ENCODE data around the gene GDA.

GDA gene

DNA sequence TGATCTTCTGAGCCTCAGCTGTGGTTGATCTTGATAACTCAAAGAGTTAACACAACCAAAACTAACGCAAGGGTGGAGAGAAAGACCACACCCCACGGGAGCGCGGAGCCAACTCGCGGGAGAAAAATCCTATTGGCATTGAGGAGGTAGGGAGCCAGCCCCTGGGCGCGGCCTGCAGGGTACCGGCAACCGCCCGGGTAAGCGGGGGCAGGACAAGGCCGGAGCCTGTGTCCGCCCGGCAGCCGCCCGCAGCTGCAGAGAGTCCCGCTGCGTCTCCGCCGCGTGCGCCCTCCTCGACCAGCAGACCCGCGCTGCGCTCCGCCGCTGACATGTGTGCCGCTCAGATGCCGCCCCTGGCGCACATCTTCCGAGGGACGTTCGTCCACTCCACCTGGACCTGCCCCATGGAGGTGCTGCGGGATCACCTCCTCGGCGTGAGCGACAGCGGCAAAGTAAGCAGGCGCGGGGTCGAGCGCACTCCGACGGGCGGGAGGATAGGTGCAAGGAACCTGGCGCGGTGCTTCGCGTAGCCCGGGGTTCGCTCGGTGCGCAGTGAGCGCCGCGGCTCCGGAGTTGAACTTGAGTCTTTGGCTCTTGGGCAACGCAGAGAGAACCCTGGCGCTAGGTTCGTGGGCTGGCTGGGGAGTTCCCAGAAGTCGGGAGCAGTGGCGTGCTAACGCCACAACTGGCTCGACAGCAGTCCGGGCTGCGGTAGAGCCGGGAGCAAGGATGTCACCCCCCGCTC is at the start of gene GDA:
Gene GDA, plus strand, starts transcription at position 210 of the 745 bp plus-strand sequence. Its CDS starts 120 bp downstream, at position 330.
- no peak for DNase-seq (ENCODE audit: extremely low read depth in 1 of 2, low read depth in 1 of 2)

DNA sequence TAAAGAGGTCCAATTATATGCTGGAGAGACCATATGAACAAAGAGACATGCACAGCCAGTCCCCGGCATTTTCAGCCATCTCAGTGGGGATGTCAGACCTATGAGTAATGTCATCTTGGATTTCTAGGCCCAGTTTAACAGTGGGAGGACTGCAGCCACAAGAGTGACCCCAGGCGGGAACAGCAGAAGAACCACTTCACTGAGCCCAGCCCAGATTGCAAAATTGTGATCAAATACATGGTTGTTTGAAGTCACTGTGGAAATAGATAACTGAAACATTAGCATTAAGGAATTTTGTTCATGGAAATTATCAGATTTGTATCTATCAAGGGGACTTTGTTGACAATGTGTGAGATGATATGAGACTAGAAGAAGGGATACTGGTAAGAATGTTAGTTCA is 46.7 kb upstream of the GDA start:
- DNase-seq (ENCODE audit: extremely low read depth in 1 of 2, low read depth in 1 of 2) = no peak

DNA sequence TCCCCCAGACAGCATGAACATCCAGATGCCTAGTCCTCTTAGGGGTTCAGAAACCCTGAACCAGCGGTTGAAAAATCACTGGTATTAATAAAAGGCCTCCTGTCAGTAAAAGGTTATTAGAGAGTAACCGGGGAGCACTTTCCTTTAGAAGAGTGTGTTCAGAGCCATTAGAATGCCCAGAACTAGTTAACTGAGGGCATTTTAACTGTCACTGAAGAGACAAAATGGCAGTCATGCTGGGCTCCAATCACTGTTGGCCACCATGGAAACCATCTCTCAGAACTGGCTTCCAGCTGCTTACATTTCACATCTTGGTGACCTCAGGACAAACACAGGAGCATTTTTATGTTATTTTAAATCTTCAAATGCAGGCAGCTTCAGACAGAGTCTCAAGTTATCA is 36.2 kb upstream of the GDA start:
- no peak for DNase-seq (ENCODE audit: extremely low read depth in 1 of 2, low read depth in 1 of 2)

DNA sequence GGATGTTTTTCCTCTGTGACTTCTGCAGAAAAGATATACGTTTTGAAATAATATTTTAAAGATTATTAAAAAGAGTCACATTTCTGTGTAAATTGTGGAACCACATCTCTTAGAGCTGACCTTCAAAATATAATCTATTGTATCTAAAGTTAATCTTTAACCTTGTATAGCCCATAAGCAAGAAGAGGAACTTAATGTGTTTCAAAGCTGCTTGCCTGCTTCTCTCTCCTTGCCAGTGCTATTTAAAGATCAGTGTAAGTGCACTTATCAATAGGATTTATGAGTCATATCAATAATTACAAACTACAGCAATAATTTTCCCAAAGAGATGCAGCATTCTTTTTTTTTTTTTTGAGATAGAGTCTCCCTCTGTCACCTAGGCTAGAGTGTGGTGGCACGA is 29.4 kb upstream of the GDA start:
- no peak for DNase-seq (ENCODE audit: extremely low read depth in 1 of 2, low read depth in 1 of 2)

DNA sequence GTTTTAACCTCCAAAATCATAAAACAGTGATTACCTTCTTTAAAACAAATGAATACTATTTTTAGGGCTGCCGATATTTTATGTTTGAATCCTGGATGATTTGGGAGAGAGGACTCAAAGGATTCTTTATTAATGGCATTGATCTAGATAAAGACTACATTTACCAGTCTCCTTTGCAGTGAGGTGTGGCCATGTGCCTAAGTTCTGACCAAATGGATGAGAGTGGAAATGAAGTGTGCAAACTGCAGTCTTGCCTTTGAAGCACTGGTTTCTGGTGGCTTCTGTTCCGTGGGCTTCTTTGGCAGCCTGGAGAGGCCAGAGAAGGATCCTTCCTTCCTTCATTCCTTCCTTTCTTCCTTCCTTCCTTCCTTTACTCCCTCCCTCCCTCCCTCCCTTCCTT is 24.3 kb upstream of the GDA start:
- no peak for DNase-seq (ENCODE audit: extremely low read depth in 1 of 2, low read depth in 1 of 2)

DNA sequence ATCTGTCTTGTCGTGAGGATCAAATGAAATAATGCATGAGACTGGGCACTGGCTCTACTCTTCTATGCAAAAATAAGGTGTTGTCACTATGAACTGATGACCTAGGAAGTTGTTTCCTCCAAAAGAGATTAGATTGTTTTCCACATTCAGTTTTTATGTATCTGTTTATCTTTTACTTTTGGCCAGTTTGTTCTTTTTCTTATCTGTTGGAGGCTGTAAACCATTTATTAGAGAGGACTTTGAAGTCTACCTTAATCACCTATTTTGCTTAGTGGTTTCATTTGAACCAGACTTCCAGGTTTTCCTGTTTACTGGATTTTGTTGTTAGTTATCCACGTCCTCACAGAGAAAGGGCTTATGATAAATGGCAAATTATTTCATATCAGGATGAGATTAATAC is 21.5 kb upstream of the GDA start:
- DNase-seq (ENCODE audit: extremely low read depth in 1 of 2, low read depth in 1 of 2) = no peak

DNA sequence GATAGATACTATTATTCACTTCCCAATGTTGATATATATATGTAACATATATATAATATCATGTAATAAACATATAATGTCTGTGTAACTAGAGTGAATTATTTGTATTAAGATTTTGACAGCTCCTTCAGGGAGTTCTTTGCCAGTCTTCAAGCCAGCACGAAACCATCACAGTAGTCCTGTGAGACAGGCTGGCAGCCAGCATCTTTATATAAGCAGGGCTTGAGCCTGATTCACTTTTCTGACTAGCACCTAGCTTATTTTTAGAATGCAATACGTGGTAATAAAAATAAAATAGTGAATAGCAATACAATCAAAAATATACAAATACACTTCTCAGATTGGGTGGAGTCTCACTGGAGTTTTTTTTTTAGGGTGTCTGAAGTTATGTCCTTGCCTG is 20.7 kb upstream of the GDA start:
- DNase-seq (ENCODE audit: extremely low read depth in 1 of 2, low read depth in 1 of 2) = no peak

DNA sequence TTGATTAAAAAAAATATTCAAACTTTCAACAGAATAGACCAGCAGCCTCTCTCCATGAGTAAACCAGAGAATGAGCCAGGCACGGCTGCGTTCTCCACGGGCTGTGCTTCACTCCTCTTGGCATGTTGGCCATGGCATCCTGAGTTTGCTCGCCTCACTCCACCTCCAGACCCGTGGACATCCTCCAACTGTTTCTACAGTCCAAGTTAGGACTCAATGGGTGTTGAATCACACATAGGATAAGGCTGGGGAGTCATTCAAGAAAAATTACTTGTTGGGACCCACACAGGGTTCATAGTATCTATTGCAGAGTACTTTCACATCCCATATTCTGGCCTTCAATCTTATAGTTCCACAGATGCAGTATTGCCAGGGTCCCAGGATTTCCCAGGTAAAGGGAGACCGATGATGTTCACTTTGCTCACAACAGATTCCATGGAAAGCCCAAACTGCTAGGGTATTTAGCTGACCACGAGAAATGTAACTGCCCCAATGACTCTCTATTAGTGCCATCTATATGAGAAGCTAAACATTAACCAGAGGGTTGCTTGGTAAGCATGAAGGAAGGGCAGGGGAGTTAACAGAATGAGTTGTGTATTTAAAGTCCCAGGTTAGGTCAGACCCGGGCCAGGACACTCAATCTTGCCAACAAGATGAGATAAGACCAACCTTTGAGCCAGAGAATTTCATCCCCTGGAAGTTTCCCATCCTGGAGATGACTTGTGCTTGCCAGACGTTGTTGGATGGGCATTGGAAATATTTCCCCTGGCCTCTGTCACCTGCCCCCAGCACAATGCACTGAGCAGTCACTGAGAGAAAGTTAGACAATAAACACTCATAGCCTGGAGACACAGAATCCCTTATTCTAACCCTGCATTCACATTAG is 19.7 kb upstream of the GDA start:
- no peak for DNase-seq (ENCODE audit: extremely low read depth in 1 of 2, low read depth in 1 of 2)

DNA sequence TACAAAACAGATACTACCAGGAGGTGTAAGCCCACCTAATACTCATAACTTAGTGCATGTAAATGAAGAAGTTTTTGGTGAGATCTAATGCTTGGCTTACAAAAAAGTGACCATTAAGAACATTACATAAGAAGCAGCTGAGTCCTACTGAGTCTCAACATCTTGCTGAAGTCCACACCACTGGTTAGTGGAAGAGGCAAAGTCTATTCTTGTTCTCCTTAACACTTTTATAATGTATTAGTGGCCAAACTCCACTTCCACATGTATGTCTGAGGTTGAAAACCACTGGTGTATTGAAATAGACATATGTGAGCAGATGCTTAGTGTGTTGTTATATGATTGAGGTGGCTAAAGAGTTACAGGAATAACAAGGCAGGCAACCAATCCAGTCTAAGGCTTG is 18.9 kb upstream of the GDA start:
- DNase-seq (ENCODE audit: extremely low read depth in 1 of 2, low read depth in 1 of 2) = no peak

DNA sequence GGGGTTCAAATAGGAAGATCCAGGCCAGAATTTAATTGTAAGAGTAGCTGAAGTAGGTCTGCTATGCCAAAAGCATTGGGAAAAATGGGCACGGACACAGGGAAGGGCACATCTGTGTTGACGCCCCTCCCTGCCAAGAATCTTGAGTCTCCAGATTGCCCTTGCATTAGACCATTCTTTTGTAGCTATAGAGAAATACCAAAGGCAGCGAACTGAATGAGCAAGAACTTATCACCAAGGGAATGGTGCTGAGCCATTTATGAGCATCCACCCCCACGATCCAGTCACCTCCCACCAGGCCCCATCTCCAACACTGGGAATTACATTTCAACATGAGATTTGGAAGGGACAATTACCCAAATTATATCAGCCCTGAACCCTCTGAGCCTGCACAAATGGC is 18.0 kb upstream of the GDA start:
- DNase-seq (ENCODE audit: extremely low read depth in 1 of 2, low read depth in 1 of 2) = no peak

DNA sequence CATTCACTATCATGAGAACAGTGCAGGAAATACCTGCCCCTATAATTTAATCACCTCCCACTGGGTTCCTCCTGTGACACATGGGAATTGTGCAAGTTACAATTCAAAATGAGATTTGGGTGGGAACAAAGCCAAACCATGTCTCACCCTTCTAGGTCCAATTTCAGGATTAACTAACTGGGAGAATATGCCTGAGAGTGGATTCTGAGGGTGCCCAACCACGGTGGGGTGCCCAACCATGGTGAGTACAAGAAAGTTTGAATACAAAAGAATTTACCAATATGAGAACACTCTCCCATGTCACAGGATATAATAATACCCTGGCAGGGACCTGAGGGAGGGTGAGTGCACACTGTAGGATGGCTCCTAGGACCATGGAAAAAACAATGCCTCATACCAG is 17.2 kb upstream of the GDA start:
- DNase-seq (ENCODE audit: extremely low read depth in 1 of 2, low read depth in 1 of 2) = no peak

DNA sequence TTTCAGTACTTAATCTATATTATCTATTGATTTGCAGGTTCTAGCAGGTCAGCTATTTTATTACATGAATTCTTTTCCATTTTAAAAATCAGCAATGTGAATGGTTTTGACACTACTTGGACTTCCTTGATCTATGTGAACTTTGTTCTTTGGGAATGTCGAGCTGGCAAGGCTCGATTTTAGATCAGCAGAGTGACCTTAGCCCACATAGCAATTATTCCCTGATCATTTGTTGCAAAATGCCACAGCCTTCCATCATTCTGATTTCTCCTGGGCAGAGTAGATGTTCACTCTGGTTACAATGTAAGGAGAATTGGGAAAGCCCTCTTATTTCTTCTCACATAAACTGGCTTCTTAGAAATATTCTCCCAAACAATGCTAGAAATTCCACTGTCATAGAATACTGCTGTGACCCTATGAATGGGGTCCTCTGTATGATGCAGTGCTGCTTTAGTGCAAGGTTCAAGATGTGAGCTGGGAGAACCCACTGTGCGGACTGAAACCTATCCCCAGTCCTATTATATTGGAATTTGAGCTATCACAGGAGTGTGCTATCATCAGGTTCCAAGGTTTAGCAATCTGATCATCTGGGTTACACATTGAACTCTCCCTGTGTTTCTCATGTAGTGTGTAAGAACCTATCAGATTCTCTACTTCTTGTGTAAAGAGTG is 15.7 kb upstream of the GDA start:
- no peak for DNase-seq (ENCODE audit: extremely low read depth in 1 of 2, low read depth in 1 of 2)

DNA sequence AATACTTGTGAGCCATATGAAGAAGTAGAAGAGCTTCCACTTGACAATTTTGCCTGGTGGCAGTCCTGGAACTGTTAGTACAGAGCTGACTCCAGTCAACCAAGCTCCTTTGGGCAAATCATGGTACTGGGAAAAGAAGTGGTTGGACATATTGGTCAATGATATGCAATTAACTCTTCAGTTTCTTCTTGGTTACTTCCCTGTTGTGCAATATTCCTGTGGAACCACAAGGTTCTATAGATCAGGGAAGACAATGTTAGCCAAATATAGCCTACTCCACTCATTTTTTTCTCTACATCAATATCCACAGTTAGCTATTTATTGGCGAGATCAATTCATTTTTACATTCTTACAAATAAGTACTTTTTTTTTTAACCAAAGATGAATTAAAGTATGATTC is 14.4 kb upstream of the GDA start:
- no peak for DNase-seq (ENCODE audit: extremely low read depth in 1 of 2, low read depth in 1 of 2)

DNA sequence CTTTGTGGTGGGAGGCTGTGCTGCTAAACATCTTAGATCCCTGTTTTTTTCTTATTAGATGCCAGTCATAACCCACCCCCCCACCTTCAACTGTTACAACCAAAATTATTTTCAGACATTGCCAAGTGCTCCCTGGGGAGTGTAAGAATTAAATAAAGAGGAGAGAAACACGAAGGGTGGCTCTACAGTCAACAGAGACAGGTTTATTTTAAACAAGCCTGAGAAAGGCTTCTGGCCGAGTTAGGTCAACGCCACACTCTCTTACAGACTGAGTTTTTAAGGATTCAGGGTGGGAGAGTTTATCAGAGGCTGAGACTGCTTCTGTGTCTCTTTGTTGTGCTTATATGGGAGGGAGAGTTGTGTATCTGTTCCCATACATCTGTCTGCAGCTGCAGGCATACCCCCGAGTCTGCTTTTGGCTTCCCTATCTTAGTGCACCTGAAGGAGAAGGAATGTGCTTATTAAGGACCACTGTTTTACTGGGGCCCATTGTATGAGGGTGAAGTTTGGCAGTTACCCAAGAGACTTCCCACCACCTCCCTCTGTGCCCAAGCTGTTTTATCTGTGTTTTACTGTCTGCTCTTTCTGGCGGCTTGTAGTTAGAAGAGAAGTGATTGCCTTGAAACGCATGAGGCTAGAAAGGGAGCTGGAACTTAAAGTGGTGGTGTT is 11.4 kb upstream of the GDA start:
- no peak for DNase-seq (ENCODE audit: extremely low read depth in 1 of 2, low read depth in 1 of 2)

DNA sequence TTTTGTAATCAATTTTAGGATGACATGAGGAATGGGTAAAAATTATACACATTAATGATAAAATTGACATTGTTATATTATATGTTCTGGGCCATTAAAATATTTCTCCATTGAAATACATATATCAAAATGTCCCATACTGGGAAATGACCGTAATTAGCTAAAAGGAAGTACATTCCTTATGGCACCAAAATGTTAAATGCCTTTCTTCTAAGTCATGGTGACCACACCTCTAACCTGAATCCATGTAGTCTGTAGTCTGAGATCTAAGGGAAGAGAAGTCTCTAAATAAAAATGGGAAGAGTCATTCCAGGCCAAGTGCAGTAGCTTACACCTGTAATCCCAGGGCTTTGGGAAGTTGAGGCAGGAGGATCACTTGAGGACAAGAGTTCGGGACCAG is 10.0 kb upstream of the GDA start:
- no peak for DNase-seq (ENCODE audit: extremely low read depth in 1 of 2, low read depth in 1 of 2)

DNA sequence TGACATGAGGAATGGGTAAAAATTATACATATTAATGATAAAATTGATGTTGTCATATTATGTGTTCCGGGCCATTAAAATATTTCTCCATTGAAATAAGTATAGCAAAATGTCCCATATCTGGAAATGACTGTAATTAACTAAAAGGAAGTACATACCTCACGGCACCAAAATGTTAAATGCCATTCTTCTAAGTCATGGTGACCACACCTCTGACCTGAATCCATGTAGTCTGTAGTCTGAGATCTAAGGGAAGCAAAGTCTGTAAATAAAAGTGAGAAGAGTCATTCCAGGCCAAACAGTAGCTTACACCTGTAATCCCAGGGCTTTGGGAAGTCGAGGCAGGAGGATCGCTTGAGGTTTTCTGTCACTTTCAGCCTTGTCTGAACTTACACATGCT is 8.7 kb upstream of the GDA start:
- no peak for DNase-seq (ENCODE audit: extremely low read depth in 1 of 2, low read depth in 1 of 2)

DNA sequence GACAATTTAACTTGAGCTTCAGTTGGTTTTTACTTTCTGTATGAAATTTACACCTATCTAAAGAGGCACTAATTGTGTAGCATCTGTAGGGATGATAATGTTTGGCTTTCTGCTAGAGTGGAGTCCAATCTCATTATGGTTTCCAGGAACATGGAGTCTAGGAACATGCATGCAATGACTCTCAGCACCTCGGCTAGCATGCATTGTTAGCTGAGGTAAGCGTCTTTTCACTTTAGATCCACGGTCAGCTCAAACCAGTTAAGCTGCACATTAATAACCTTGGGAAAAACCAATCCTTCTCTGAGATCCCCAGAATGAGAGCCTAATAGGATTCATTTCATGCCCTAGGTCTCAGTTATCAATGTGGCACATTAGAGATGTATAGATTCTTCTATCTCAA is 7.8 kb upstream of the GDA start:
- no peak for DNase-seq (ENCODE audit: extremely low read depth in 1 of 2, low read depth in 1 of 2)

DNA sequence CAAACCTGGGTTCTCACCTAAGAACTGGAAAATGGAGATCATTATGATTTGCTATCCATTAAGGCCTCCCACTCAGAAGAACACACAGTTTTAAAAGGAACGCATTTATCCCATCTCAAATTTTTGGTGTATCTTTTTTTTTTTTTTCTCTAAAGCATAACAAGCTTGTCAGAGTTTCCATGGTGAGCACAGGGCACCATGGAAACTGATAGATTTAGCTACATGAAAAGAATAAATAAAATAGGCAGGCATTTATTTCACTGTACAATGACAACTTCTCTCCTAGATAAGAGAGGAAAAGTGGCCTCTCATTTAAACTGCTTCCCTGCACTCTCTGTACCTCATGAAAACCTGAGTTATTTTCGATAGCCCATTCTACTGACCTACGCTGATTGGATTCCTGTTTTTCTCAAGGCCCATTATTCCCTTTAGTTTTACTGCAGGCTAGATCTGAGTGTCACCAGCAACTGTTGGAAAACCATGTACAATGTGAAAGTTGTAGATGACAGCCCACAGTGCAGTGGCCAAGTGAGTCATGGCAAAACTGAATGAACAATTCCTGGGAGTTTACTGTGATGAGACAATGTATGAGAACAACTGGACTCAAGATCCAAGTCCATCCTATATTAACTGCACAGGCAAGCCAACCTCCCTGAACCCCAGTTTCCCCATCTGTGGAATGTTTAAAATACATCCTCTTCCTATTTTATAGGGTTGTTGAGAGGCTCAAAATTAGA is 4.3 kb upstream of the GDA start:
- DNase-seq (ENCODE audit: extremely low read depth in 1 of 2, low read depth in 1 of 2) = no peak

DNA sequence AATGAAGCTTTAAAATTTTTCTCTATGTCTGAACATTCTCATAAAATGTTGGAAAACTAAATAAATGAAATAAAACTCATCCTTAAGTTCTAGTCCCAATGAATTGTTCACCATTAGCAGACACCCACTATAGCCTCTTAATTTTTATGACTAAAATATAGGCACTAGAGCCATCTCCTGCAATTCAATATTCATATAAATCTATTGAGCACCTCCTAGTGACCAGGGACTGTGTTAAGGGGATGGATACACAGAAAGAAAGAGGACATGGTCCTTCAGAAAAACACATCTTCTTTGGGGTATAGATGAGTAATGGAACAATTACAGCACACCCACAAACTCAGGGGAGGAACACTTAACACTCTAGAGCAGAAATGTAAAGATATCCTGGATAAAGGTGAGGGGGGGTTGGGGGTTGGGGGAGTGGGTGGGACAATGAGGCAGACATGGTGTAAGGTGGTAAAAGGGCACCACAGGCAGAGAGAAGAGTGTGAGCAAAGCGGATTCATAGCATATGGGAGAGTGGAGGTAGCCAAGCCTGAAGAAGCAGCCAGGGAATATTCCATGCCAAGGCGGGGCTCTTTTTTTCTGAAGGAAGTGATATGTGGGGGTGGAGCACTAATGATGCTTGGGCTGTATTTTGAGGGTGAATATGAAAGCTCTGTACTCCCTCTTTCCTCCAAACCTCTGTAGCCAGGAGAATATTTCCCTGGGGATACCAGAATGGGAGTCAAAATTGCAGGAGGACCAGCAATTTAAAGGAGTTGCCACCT is 3.3 kb upstream of the GDA start:
- DNase-seq (ENCODE audit: extremely low read depth in 1 of 2, low read depth in 1 of 2) = no peak

DNA sequence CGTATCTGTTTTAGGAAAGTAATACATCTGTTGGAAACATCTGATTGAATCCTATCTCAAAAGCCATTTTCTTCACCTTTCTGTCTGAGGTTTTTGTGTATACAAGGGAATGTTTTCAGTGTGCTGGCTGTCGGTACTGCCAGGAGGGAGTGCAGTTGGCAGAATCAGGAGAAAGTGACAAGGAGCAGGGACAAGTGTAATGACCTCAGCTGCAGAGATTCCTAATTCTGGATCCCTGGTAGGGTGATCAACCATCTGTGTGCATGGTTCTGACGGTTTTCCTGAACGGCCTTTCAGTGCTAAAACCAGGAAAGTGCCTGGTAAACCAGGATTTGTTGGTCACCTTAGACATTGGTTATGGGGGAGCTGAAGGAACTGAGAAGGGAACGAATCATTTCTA is 1.6 kb upstream of the GDA start:
- DNase-seq (ENCODE audit: extremely low read depth in 1 of 2, low read depth in 1 of 2) = no peak

All from stimulated activated CD8-positive, alpha-beta memory T cell treated with anti-CD3 and anti-CD28 coated beads, Interleukin-7, amount 100 ng/mL, for 48 hours (primary cell).